ENCODE results near the gene CLEC16A.

The CLEC16A gene

GRCh38 chr16:11138769-11139325 lies 194.5 kb downstream of the CLEC16A start:
- no peak overlapping the region for H3K4me3 ChIP-seq (replicated peaks; ENCODE audit: low read depth, low read length)
- TF ChIP-seq, protein P1, sequence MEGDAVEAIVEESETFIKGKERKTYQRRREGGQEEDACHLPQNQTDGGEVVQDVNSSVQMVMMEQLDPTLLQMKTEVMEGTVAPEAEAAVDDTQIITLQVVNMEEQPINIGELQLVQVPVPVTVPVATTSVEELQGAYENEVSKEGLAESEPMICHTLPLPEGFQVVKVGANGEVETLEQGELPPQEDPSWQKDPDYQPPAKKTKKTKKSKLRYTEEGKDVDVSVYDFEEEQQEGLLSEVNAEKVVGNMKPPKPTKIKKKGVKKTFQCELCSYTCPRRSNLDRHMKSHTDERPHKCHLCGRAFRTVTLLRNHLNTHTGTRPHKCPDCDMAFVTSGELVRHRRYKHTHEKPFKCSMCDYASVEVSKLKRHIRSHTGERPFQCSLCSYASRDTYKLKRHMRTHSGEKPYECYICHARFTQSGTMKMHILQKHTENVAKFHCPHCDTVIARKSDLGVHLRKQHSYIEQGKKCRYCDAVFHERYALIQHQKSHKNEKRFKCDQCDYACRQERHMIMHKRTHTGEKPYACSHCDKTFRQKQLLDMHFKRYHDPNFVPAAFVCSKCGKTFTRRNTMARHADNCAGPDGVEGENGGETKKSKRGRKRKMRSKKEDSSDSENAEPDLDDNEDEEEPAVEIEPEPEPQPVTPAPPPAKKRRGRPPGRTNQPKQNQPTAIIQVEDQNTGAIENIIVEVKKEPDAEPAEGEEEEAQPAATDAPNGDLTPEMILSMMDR (IDR thresholded peaks at IDR 0.05; ENCODE audit: low read length, missing control alignments): no peak
- DNase-seq (ENCODE audit: low read depth): no peak

- DNase-seq (ENCODE audit: low read depth): peak; percentile 66
- no peak overlapping the region for H3K4me3 ChIP-seq (replicated peaks; ENCODE audit: low read depth, low read length)
These were observed 195.1 kb downstream of the CLEC16A start for GRCh38 chr16:11139326-11140097.

GRCh38 chr16:11140098-11140375 lies 195.7 kb downstream of the CLEC16A start:
- H3K4me3 ChIP-seq (replicated peaks; ENCODE audit: low read depth, low read length): no peak overlapping the region
- TF ChIP-seq, protein P1 (IDR thresholded peaks at IDR 0.05; ENCODE audit: low read length, missing control alignments): no peak
- no peak for DNase-seq (ENCODE audit: low read depth)

More at GRCh38 chr16:11139326-11140097, 195.1 kb downstream of the CLEC16A start:
- TF ChIP-seq, protein P1 (IDR thresholded peaks at IDR 0.05; ENCODE audit: low read length, missing control alignments): no peak

DNA sequence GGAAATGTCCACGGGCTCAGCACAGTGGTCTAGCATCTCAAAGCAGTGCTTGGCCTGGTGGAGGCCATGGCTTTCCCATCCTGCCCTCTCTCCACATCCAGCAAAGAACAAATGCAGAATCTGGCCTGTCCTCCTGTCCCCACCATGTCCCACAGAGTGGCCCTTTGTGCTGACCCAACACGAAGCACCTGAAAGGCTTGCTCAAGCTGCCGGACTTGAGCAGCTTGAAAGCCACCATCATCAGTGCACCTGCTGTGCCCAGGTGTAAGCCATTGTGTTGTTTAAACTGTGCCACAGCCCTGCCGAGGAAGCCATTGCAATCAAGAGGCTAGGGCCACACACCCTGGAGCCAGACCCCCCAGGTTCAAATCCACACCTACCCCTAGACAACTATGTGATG lies 196.1 kb downstream of the CLEC16A start:
- TF ChIP-seq, protein P1 (IDR thresholded peaks at IDR 0.05; ENCODE audit: low read length, missing control alignments): no peak
- H3K4me3 ChIP-seq (replicated peaks; ENCODE audit: low read depth, low read length): no peak overlapping the region
- DNase-seq (ENCODE audit: low read depth): no peak

DNA sequence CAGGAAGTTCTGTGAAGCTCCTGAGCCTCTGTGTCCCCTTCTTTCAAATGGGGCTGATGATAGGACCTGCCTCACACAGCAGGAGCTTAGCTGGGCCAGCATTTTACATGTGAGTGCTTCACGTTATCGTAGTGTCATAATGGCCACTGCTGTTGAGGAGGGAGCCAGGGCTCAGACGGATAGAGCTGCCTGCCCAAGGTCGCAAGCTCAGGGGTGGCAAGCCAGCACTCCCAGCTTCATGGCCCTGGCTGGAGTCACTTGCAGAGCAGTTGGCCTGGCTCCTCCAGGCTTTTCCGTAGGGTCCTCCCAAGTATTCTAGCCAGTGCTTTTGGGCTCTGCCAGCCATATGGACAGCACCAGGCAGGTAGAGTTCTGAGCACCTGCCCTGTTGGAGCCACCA lies 196.5 kb downstream of the CLEC16A start:
- no peak for DNase-seq (ENCODE audit: low read depth)
- H3K4me3 ChIP-seq (replicated peaks; ENCODE audit: low read depth, low read length): no peak overlapping the region
- TF ChIP-seq, protein P1 (IDR thresholded peaks at IDR 0.05; ENCODE audit: low read length, missing control alignments): no peak

- TF ChIP-seq, protein P1 (IDR thresholded peaks at IDR 0.05; ENCODE audit: low read length, missing control alignments): no peak
- no peak for DNase-seq (ENCODE audit: low read depth)
These were observed 197.3 kb downstream of the CLEC16A start for GRCh38 chr16:11141409-11142260.

More at GRCh38 chr16:11141409-11142260, 197.3 kb downstream of the CLEC16A start:
- H3K4me3 ChIP-seq (replicated peaks; ENCODE audit: low read depth, low read length): no peak overlapping the region

Data from fibroblast of pulmonary artery (primary cell).